ENCODE measurements around the gene VAMP1. TPM values are rescaled to one million over a fixed set of nuclear protein-coding genes. Genes with fewer than 3 reads are reported as not detected.

VAMP1 gene
- total and polyA plus RNA-seq, 9 of the 15 experiments (the other 6 are each of a cell fraction or from before 2014, with no cell fraction given): 0.76 to 13.2 (median 4.2) TPM

DNA sequence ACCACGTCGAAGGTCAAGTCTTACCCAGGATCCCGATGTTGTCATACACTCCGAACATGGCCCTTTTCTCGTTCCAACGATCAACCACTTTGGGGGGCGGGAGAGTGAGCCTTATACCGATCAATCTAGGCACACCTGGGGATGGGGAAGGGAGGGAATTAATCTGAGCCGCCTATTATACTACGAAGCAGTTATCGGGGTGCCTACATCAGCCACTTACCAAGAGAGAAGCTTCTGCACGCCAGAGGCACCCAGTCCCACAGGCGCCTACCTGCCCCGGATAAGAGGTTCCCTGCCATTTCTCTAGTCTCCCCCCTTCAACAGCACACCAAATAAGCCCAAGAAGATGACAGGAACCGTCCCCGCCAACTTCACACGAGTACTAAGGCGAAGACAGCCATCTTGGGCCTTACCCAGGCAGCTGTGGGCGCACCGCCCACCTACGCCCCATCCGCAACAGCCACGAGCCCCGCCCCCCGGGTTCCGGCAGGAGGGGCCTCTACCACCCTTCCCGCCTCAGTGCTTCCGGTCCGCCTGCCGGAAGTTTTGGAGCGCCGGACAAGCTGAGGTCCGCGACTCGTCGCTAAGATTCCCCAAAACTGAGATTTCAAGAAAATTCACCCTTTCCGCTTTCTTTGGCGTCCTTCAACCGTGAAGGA lies 22.5 kb upstream of the VAMP1 start, which contains the start of gene MRPL51 (continued):
- TF ChIP-seq HNRNPL (IDR thresholded peaks at IDR 0.05; ENCODE audit: low read depth, low read length) (no peak), PRPF4 (IDR thresholded peaks at IDR 0.05; ENCODE audit: insufficient read depth, low read depth, low read length, poor library complexity, severe bottlenecking) (no peak), RBFOX2 (IDR thresholded peaks at IDR 0.05; ENCODE audit: low read depth, low read length) (peak; percentile 85), NBN (IDR thresholded peaks at IDR 0.05; ENCODE audit: low read depth) (peak; percentile 60; the same call in 1 of the 2 replicates), GABPB1 (CRISPR knock-in tag; IDR thresholded peaks at IDR 0.05) (peak; percentile 95), TBP (optimal IDR thresholded peaks at IDR 0.05; ENCODE audit: low read depth, low read length) (peak; percentile 63), GABPA (tag; conservative IDR thresholded peaks at IDR 0.05; ENCODE audit: low read depth) (peak; percentile 98), CBX1 (IDR thresholded peaks at IDR 0.05; ENCODE audit: low read depth) (peak; percentile 74; the same call in 1 of the 2 replicates), STAT5A (IDR thresholded peaks at IDR 0.05; ENCODE audit: borderline replicate concordance, low read length) (no peak), ZNF431 (CRISPR knock-in tag; IDR thresholded peaks at IDR 0.05) (no peak)
- TF ChIP-seq, protein P1, sequence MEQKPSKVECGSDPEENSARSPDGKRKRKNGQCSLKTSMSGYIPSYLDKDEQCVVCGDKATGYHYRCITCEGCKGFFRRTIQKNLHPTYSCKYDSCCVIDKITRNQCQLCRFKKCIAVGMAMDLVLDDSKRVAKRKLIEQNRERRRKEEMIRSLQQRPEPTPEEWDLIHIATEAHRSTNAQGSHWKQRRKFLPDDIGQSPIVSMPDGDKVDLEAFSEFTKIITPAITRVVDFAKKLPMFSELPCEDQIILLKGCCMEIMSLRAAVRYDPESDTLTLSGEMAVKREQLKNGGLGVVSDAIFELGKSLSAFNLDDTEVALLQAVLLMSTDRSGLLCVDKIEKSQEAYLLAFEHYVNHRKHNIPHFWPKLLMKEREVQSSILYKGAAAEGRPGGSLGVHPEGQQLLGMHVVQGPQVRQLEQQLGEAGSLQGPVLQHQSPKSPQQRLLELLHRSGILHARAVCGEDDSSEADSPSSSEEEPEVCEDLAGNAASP (IDR thresholded peaks at IDR 0.05): no peak
- TF ChIP-seq, protein P2, sequence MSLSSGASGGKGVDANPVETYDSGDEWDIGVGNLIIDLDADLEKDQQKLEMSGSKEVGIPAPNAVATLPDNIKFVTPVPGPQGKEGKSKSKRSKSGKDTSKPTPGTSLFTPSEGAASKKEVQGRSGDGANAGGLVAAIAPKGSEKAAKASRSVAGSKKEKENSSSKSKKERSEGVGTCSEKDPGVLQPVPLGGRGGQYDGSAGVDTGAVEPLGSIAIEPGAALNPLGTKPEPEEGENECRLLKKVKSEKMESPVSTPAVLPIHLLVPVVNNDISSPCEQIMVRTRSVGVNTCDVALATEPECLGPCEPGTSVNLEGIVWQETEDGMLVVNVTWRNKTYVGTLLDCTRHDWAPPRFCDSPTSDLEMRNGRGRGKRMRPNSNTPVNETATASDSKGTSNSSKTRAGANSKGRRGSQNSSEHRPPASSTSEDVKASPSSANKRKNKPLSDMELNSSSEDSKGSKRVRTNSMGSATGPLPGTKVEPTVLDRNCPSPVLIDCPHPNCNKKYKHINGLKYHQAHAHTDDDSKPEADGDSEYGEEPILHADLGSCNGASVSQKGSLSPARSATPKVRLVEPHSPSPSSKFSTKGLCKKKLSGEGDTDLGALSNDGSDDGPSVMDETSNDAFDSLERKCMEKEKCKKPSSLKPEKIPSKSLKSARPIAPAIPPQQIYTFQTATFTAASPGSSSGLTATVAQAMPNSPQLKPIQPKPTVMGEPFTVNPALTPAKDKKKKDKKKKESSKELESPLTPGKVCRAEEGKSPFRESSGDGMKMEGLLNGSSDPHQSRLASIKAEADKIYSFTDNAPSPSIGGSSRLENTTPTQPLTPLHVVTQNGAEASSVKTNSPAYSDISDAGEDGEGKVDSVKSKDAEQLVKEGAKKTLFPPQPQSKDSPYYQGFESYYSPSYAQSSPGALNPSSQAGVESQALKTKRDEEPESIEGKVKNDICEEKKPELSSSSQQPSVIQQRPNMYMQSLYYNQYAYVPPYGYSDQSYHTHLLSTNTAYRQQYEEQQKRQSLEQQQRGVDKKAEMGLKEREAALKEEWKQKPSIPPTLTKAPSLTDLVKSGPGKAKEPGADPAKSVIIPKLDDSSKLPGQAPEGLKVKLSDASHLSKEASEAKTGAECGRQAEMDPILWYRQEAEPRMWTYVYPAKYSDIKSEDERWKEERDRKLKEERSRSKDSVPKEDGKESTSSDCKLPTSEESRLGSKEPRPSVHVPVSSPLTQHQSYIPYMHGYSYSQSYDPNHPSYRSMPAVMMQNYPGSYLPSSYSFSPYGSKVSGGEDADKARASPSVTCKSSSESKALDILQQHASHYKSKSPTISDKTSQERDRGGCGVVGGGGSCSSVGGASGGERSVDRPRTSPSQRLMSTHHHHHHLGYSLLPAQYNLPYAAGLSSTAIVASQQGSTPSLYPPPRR (CRISPR knock-in tag; IDR thresholded peaks at IDR 0.05; ENCODE audit: borderline replicate concordance): no peak
- TF ChIP-seq, protein P3, sequence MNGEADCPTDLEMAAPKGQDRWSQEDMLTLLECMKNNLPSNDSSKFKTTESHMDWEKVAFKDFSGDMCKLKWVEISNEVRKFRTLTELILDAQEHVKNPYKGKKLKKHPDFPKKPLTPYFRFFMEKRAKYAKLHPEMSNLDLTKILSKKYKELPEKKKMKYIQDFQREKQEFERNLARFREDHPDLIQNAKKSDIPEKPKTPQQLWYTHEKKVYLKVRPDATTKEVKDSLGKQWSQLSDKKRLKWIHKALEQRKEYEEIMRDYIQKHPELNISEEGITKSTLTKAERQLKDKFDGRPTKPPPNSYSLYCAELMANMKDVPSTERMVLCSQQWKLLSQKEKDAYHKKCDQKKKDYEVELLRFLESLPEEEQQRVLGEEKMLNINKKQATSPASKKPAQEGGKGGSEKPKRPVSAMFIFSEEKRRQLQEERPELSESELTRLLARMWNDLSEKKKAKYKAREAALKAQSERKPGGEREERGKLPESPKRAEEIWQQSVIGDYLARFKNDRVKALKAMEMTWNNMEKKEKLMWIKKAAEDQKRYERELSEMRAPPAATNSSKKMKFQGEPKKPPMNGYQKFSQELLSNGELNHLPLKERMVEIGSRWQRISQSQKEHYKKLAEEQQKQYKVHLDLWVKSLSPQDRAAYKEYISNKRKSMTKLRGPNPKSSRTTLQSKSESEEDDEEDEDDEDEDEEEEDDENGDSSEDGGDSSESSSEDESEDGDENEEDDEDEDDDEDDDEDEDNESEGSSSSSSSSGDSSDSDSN (IDR thresholded peaks at IDR 0.05; ENCODE audit: borderline replicate concordance in 1 of 2, low read depth in 2 of 2, low read length in 2 of 2): no peak
- TF ChIP-seq, protein P4, sequence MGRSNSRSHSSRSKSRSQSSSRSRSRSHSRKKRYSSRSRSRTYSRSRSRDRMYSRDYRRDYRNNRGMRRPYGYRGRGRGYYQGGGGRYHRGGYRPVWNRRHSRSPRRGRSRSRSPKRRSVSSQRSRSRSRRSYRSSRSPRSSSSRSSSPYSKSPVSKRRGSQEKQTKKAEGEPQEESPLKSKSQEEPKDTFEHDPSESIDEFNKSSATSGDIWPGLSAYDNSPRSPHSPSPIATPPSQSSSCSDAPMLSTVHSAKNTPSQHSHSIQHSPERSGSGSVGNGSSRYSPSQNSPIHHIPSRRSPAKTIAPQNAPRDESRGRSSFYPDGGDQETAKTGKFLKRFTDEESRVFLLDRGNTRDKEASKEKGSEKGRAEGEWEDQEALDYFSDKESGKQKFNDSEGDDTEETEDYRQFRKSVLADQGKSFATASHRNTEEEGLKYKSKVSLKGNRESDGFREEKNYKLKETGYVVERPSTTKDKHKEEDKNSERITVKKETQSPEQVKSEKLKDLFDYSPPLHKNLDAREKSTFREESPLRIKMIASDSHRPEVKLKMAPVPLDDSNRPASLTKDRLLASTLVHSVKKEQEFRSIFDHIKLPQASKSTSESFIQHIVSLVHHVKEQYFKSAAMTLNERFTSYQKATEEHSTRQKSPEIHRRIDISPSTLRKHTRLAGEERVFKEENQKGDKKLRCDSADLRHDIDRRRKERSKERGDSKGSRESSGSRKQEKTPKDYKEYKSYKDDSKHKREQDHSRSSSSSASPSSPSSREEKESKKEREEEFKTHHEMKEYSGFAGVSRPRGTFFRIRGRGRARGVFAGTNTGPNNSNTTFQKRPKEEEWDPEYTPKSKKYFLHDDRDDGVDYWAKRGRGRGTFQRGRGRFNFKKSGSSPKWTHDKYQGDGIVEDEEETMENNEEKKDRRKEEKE (IDR thresholded peaks at IDR 0.05; ENCODE audit: borderline replicate concordance in 1 of 2, control insufficient read depth in 1 of 2, low read depth in 2 of 2, low read length in 1 of 2): 0 out of 4 replicates have a peak, but pooled peaks of 1 of the 2 experiments have one; percentile 81
